HFFc6 (cell line): ENCODE data around the gene SKAP1. TPM values are rescaled to one million over a fixed set of nuclear protein-coding genes. Genes with fewer than 3 reads are reported as not detected.

Experiments used
- DNase-seq: peaks from one replicate; pipeline ENCODE4 v3.0.0-alpha.2; 2018
- H3K27ac Mint-ChIP-seq: 2 replicates; pipeline ENCODE4 v1.8.0; 2020; ENCODE audit warnings: mild to moderate bottlenecking, mixed read lengths
- H3K27me3 Mint-ChIP-seq: 2 replicates; pipeline ENCODE4 v1.8.0; 2021; ENCODE audit warnings: mild to moderate bottlenecking, moderate library complexity, mixed read lengths; ENCODE audit not compliant: insufficient read depth
- H3K36me3 Mint-ChIP-seq: 2 replicates; pipeline ENCODE4 v1.8.0; 2021; ENCODE audit warnings: low read depth, mixed read lengths
- H3K4me1 Mint-ChIP-seq: 2 replicates; pipeline ENCODE4 v1.8.0; 2020; ENCODE audit warnings: low read depth, mixed read lengths
- H3K4me3 Mint-ChIP-seq: 2 replicates; pipeline ENCODE4 v1.8.0; 2020; ENCODE audit warnings: mild to moderate bottlenecking, moderate library complexity, mixed read lengths
- H3K9me3 Mint-ChIP-seq: 2 replicates; pipeline ENCODE4 v1.8.0; 2020; ENCODE audit warnings: mild to moderate bottlenecking, mixed read lengths
- CTCF ChIP-seq: fragments of 200-600 bp; sonication (generic); IDR thresholded peaks from 2 replicates; pipeline ENCODE4 v1.5.0; 2021; ENCODE audit warnings: antibody characterized with exemption, mild to moderate bottlenecking
- total RNA-seq, 6 experiments: library from RNA; stranded (reverse); fragmentation: NEBNext Ultra II Directional; extraction: Animal tissue kit (Norgen Biotek cat#: 25700); gene quantifications; 2 replicates in 1 of 6; 3 replicates in 5 of 6; pipeline ENCODE4 v1.2.3, GENCODE V29; 2021

Gene SKAP1
- total RNA-seq, 6 experiments from 2014 or later, result not detected

DNA sequence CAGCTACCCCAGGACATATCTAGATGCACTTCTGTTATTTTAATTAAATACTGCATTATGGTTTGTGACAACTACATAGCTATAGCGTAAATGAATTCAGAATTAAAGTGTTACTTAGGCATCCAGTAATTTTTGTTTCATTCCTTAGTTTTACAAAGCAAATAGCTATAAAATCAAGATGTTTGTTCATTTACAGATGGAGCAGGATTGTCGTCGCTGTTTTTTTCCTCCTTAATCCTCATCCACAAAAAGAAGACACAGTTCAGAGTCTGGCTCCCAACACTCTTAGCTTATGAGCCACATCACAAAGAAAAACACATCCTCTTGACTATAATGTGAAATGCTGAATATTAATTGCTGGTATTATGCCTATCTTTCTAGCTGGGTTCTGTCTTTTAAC is 278.8 kb downstream of the SKAP1 start:
- Mint-ChIP-seq H3K27me3 (peaks cover 38% of the 10 kb centered on the region), H3K27ac (no peak overlapping the region), H3K36me3 (no peaks in the 10 kb centered on the region), H3K9me3 (no peaks in the 10 kb centered on the region), H3K4me3 (no peak overlapping the region), H3K4me1 (no peaks in the 10 kb centered on the region)
- no peak for DNase-seq
- TF ChIP-seq CTCF, result no peak

- no peak overlapping the region for H3K4me3 Mint-ChIP-seq
- H3K36me3 Mint-ChIP-seq, result no peaks in the 10 kb centered on the region
- no peaks in the 10 kb centered on the region for H3K9me3 Mint-ChIP-seq
- H3K4me1 Mint-ChIP-seq, result no peaks in the 10 kb centered on the region
- H3K27ac Mint-ChIP-seq, result no peak overlapping the region
- TF ChIP-seq CTCF, result no peak
- DNase-seq, result no peak
- H3K27me3 Mint-ChIP-seq, result peaks cover 39% of the 10 kb centered on the region
Measured at GRCh38 chr17:48150597-48151001, 279.4 kb downstream of the SKAP1 start.

DNA sequence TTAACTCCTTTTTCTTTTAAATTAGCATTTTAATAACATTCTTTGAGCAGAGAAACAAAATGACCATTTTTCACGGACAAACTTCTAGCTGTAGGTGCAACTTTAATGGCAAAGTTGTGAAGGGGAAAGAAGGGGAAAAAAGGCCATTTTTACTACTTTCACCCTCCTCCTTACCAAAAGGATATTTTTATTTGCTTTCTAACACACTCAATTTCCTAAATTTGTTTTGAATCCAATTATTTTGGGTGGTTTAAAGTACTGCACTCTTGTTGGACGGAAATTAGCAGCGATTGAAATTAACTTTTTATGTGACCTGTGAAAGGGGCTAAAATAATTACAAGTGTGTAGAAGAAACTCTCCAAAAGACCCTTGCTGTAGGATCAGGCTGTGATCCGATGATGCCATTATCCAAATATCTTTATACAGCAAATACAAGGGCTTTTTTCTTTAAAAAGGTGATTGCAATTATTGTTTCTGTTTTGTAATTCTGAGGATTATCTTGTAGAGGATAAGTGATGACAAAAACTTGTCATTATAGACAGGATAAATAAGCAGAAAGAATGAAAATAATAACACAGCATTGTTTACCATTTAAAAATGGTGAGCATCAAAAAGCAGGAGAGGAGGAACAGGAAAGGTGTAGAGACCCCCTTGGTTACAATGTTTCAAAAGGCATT is 280.1 kb downstream of the SKAP1 start:
- Mint-ChIP-seq H3K36me3 (no peaks in the 10 kb centered on the region), H3K27me3 (peaks cover 44% of the 10 kb centered on the region), H3K4me3 (no peak overlapping the region), H3K4me1 (no peaks in the 10 kb centered on the region), H3K9me3 (no peaks in the 10 kb centered on the region), H3K27ac (no peak overlapping the region)
- no peak for TF ChIP-seq CTCF
- no peak for DNase-seq

DNA sequence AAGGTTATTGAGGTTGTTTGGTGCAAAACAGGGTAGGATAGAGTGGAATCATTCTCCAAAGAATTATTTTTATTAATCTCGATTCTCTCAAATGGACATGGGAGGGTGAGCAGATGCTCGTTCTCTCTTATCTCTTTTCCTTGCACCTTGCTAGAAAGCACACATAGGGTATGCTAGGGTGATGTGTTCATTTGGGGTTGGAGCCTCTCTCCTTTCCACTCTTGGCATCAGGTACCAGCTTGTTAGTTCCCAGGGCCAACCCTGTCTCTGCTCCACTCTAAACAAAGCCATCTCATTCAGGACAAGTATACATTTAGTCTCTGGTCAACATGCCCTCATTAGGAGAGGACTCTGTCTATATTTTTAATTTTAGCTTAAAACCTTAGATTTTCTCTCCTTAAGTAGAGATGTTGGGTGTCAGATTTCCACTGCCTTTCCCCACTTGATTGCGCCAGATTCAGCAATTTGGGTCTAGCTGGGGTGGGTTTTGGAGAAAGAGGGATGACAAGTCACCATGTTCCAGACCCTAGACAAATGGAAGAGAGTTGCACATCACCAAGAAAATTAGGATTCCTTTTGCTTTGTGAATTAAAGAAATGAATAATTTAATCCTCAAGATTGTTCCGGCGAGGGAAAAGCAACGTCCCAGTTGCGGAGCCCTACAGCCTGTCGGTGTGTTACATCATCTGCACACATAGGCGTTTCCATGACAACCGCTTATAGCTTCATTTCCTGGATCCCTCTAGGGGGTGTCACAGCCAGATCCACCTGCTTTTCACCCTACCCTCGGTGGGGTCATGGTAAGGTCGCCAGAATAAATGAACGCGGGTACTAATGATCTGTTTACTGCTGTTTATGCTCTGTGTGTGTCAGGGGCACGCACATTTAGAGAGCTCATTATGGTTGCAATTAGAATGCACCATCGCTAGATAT is 280.9 kb downstream of the SKAP1 start:
- H3K27ac Mint-ChIP-seq, result no peak overlapping the region
- no peaks in the 10 kb centered on the region for H3K36me3 Mint-ChIP-seq
- no peak overlapping the region for H3K4me3 Mint-ChIP-seq
- no peak for TF ChIP-seq CTCF
- H3K27me3 Mint-ChIP-seq, result peaks cover 46% of the 10 kb centered on the region
- no peaks in the 10 kb centered on the region for H3K4me1 Mint-ChIP-seq
- no peak for DNase-seq
- H3K9me3 Mint-ChIP-seq, result no peaks in the 10 kb centered on the region

DNA sequence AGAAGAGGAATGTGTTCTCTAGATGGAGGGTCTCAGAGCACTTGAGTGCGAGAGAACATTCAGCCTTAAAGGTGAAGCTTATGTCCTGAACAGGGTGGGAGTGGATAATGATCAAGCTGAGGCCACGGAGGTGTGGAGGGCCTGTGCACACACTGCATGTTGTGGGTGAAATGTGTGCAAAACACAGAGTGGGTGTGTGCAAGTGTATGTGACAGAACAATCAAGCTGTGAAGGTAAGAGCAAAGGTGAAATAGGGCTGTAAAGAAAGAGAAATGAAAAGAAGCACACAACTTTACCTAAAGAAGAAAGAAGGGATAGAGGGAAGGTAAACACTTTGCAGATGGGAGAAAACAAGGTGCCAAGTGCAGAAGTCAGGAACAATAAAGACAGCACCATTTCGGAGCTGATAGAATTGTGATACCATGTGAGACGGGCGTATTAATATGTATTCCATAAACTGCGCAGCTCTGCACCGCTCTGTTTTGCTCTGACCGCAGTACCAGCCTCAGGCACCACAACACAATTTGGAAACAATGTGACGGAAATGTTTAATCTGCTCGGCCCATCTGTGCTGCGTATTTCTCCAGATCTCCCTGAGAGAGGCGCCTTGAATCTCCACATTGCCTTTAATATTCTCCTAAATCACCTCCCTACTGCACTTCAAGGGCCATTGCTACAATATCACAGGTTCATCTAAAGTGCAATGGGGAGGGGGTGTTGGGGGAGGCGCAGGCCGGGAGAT is 281.8 kb downstream of the SKAP1 start:
- Mint-ChIP-seq H3K27ac (no peak overlapping the region), H3K9me3 (no peaks in the 10 kb centered on the region), H3K4me3 (no peak overlapping the region), H3K4me1 (no peaks in the 10 kb centered on the region), H3K36me3 (no peaks in the 10 kb centered on the region), H3K27me3 (peaks cover 51% of the 10 kb centered on the region)
- DNase-seq, result no peak
- TF ChIP-seq CTCF, result no peak
